Mucosa of descending colon (tissue), 3 donors: ENCODE measurements around the gene SAMD11. TPM values are rescaled to one million over a fixed set of nuclear protein-coding genes. Genes with fewer than 3 reads are reported as not detected.
A peak's percentile ranks its signal among the peaks of the same experiment; 100 is the strongest.
"Not testable (repeated sequence)": the region's sequence is repeated elsewhere in the genome, so short reads cannot be mapped to it uniquely, and the experiment has no call there.

Source experiments
- ATAC-seq: fragments of 200-7000 bp; cut with Tn5 transposase; one replicate; pipeline ENCODE4 v1.9.1; 2020; ENCODE audit warnings: mild to moderate bottlenecking, moderate library complexity
- DNase-seq, 3 donors: peaks; one replicate each; pipeline ENCODE4 v3.0.0-alpha.2; 2020
- H3K36me3 ChIP-seq: fragments of 200-600 bp; one replicate; pipeline ENCODE4 v1.8.0; 2021; ENCODE audit warnings: low read depth, mild to moderate bottlenecking
- H3K4me1 ChIP-seq: fragments of 200-600 bp; one replicate; pipeline ENCODE4 v1.8.0; 2021; ENCODE audit warnings: low read depth, mild to moderate bottlenecking
- H3K4me3 ChIP-seq: fragments of 200-600 bp; one replicate; pipeline ENCODE4 v1.8.0; 2021; ENCODE audit warnings: mild to moderate bottlenecking
- H3K9me3 ChIP-seq: fragments of 200-600 bp; one replicate; pipeline ENCODE4 v1.8.0; 2021; ENCODE audit warnings: mild to moderate bottlenecking
- intact Hi-C, 2 donors: fragments of 100-400 bp; cut with DNase I in 1 of 2; cut with micrococcal nuclease in 1 of 2; formaldehyde crosslinking; loops; one replicate each; pipeline versions ENCODE4 v1.11.0 to v1.11.1; 2022; cut with DNase I, micrococcal nuclease
- long read RNA-seq, 2 donors: library from polyadenylated mRNA; unstranded; transcript quantifications; one replicate each; pipeline ENCODE4 v2.0.0, GENCODE V29; 2019 to 2021
- total RNA-seq, 3 donors: library from RNA; stranded (reverse); fragmentation: NEBNext Ultra II Directional in 2 of 3; extraction: Animal tissue kit (Norgen Biotek cat#: 25700) in 2 of 3; gene quantifications; one replicate each; pipeline versions ENCODE4 v1.2.1 to v1.2.4, GENCODE V29; 2021 to 2023
- TF ChIP-seq, protein P1 (sequence below): fragments of 200-600 bp; IDR thresholded peaks from one replicate; pipeline ENCODE4 v1.8.0; 2022; ENCODE audit warnings: antibody characterized with exemption, mild to moderate bottlenecking
- donor health status: DM: no; HTN: no; CAD: no; lungs with moderate emphysema.
- donor health status: DM: no; HTN: no; CAD: no.
- donor health status: DM: no; HTN: yes; CAD: no.

The SAMD11 gene, protein sequence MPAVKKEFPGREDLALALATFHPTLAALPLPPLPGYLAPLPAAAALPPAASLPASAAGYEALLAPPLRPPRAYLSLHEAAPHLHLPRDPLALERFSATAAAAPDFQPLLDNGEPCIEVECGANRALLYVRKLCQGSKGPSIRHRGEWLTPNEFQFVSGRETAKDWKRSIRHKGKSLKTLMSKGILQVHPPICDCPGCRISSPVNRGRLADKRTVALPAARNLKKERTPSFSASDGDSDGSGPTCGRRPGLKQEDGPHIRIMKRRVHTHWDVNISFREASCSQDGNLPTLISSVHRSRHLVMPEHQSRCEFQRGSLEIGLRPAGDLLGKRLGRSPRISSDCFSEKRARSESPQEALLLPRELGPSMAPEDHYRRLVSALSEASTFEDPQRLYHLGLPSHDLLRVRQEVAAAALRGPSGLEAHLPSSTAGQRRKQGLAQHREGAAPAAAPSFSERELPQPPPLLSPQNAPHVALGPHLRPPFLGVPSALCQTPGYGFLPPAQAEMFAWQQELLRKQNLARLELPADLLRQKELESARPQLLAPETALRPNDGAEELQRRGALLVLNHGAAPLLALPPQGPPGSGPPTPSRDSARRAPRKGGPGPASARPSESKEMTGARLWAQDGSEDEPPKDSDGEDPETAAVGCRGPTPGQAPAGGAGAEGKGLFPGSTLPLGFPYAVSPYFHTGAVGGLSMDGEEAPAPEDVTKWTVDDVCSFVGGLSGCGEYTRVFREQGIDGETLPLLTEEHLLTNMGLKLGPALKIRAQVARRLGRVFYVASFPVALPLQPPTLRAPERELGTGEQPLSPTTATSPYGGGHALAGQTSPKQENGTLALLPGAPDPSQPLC
- 1 to 10 TPM; 2.2 to 4.3 (median 2.7) TPM for total RNA-seq
- long read RNA-seq, donor 1, partial matches to known transcripts = 4 of 9 reads
- long read RNA-seq, donor 1, other reads (novel, unspliced or antisense) = 4 of 9 reads
- long read RNA-seq, donor 2 = 0 reads

DNA sequence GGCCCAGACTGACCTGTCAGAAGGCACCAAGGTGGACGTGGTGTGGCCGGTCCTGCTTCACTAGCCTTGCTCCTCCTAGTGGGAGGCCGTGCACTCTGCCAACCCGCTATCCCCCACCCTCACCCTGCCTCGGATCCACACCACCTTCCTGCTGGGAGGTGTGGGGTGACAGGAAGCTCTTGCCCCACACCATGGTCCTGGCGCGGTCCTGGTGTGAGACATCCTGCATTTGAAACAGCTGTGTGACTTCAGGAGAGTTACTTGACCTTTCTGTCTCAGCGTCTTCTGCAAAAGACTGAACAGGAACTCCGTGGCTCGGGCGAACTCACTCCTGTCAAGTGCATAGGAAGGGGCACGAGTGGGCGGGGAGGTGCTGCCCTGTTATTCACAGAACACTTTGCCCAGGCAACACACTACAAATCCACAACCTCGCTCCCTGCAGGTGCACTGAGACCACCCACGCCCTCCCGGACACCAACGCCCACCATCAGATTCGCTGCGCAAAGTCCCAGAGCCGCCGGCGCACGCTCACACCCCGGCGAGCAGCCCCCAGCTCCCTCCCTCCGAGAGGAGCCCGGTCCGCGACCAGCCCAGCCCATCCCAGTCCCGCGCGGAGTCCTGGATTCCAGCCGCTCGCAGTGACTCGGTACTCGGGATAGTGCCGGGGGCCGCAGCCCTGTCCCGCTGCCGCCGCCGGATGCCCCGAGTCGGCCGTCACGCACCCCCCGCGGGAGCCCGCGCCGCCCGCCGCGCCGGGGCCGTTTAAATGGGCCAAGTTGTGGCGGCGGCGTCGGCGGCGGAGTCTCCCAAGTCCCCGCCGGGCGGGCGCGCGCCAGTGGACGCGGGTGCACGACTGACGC, at the start of gene SAMD11:
TSS of gene SAMD11 (plus strand) at position 793 of the 860 bp plus-strand sequence. CDS start 509 bp downstream, outside the sequence.
- Histone ChIP-seq H3K4me1 (peaks cover 29% of the 10 kb centered on the region), H3K36me3 (no peaks in the 10 kb centered on the region), H3K9me3 (no peaks in the 10 kb centered on the region), H3K4me3 (no peak within 1 kb of the TSS)
- intact Hi-C loops = no loop called here
- TF ChIP-seq, protein P1, sequence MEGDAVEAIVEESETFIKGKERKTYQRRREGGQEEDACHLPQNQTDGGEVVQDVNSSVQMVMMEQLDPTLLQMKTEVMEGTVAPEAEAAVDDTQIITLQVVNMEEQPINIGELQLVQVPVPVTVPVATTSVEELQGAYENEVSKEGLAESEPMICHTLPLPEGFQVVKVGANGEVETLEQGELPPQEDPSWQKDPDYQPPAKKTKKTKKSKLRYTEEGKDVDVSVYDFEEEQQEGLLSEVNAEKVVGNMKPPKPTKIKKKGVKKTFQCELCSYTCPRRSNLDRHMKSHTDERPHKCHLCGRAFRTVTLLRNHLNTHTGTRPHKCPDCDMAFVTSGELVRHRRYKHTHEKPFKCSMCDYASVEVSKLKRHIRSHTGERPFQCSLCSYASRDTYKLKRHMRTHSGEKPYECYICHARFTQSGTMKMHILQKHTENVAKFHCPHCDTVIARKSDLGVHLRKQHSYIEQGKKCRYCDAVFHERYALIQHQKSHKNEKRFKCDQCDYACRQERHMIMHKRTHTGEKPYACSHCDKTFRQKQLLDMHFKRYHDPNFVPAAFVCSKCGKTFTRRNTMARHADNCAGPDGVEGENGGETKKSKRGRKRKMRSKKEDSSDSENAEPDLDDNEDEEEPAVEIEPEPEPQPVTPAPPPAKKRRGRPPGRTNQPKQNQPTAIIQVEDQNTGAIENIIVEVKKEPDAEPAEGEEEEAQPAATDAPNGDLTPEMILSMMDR = no peak
- ATAC-seq = peak; percentile 79
- DNase-seq = peak; percentile 77 to 91 (median 89)

DNA sequence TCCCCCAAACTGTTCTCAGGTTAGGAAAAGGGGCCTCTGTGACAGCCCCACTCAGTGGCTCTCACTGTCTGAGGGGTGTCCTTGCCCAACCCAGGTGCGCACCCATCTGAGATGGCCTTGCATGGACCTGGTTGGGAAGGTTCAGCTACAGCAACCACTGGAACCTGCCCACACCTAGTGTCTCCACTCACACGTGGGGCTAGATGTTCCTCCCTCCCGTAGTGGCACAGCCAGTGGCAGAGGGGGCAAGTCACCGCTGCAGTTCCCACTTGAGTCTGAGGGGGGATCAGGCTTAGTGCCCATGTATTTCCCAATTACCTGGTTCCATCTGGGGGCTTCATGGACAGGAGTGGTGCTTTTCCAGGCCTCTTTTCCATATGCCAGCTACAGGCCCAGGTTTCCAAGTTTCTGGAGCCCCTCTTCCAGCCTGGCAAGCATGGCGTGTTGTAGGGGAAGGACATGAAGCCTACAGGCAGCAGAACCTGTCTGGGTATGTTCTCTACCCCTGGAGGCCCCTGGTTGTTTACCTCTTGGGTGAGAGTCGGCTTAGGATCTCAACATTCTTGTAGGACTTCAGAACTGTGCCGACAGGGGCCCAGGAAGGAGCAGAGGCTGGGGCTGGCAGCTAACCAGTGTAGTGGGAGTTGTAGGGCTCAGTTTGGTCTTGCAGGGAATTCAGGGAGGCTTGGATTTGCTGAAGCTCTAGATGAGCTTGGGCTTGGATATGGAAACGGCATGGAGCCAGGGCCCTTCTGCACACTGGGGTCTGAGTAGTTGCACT, 47.1 kb upstream of the SAMD11 start:
- H3K9me3 ChIP-seq, H3K36me3 ChIP-seq, H3K4me3 ChIP-seq, DNase-seq, H3K4me1 ChIP-seq, intact Hi-C loops, ATAC-seq: not testable (repeated sequence)

DNA sequence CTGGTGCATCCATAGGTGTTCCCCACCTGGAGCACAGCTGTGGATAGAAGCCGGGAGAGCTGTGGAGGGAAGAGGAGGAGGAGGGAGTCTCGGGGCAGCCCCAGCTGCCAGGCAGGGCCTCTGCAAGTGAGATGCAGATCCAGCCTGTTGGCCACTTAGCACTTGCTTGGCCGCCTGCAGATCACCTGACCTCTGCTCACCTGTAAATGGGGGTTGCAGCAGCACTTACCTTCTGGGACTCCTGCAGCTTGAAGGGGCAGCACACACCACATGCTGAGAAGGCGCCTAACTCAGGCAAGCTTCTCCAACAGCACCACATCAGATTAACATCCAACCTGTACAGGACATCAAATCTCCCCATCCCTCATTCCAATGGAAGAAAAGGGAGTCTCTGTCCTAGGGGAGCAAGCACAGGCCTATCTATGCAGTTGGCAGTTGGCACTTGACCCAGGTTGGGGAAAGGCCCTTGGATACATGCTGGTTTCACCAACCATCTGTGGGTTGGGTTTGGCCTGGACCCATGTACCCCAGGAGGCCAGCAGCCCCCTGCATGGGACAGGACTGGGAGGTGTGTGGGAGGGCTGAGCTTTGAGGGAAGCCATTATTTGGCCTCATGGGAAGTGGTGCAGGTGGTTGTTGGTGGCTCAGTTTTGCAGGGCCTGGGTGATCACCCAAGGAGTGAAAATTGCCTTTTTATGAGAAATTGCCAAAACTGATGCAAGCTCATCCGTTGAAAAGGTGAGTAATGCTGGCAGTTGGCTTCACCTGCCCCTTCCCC, 46.3 kb upstream of the SAMD11 start:
- H3K36me3 ChIP-seq, H3K4me1 ChIP-seq, intact Hi-C loops, DNase-seq, H3K4me3 ChIP-seq, ATAC-seq, H3K9me3 ChIP-seq: not testable (repeated sequence)

DNA sequence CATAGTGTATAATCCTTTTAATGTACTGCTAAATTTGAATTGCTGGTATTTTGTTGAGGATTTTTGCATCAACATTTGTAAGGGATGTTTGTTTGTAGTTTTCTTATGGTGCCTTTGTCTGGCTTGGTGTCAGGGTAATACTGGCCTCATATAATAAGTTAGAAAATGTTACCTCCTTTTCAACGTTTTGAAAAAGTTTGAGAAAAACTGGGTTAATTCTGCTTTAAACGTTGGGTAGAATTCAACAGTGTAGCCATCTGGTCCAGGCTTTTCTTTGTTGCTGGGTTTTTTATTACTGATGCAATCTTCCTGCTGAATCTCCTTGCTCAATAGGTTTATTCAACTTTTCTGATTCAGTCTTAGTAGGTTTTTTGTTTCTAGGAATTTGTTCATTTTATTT, 43.2 kb upstream of the SAMD11 start:
- H3K4me1 ChIP-seq, H3K9me3 ChIP-seq, H3K4me3 ChIP-seq, DNase-seq, H3K36me3 ChIP-seq, ATAC-seq, intact Hi-C loops: not testable (repeated sequence)

DNA sequence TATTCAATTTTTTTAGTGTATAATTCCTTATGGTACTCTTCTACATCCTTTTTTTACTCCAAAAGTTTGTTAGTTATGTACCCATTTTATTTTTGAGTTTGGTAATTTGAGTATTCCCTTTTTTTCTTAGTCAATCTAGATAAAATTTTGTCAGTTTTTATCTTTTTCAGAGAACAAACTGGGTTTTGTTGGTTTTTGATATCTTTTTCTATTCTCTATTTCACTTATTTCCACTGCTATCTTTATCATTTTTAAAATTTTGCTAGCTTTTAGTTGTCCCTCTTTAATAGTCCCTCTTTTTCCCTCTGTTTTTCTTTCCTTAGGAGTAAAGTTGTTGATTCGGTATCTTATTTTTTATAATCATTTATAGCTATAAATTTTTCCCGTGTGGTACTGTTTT, 42.8 kb upstream of the SAMD11 start:
- H3K4me1 ChIP-seq, DNase-seq, H3K9me3 ChIP-seq, ATAC-seq, H3K36me3 ChIP-seq, intact Hi-C loops, H3K4me3 ChIP-seq: not testable (repeated sequence)

DNA sequence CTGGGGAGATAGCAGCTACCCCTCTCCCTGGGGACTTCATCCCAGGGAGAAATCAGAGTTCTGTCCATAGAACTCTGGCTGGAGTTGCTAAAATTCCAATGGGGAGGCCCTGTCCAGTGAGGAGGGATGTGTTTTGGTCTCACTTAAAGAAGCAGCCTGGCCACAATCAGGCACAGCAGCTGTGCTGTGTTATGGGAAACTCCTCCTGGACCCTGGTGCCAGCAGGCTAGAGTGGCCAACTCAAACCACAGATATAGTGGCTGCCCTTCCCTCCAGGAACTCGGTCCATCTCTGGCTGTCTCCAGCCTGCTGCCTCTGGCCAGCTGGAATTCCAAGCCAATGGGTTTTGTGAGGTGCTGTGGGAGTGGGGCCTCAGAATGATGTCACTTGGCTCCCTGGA, 37.4 kb upstream of the SAMD11 start:
- intact Hi-C loops = no loop called here
- Histone ChIP-seq H3K4me1 (no peaks in the 10 kb centered on the region), H3K9me3 (no peaks in the 10 kb centered on the region), H3K36me3 (no peaks in the 10 kb centered on the region), H3K4me3 (no peak overlapping the region)
- DNase-seq (no peak), ATAC-seq (no peak)
- TF ChIP-seq, protein P1 = no peak
